Central memory CD8-positive, alpha-beta T cell (primary cell): Measurements from ENCODE around the gene OPALIN.

ENCODE experiments used
- ATAC-seq: fragments of 150-1000 bp; cut with Tn5 transposase; replicated peaks from 2 replicates; pipeline ENCODE4 v1.10.0; 2022; ENCODE audit warnings: mild to moderate bottlenecking, moderate FRiP score, moderate number of reproducible peaks; ENCODE audit not compliant: poor library complexity, severe bottlenecking; ENCODE audit errors: extremely low read depth
- DNase-seq, 2 donors: peaks; one replicate each; pipeline ENCODE4 v3.0.0; 2021; ENCODE audit warnings: low spot score in 2 of 2
- H3K27ac Mint-ChIP-seq: one replicate; pipeline ENCODE4 v1.8.0; 2022; ENCODE audit warnings: low read depth, mild to moderate bottlenecking, moderate library complexity, mixed read lengths
- H3K27me3 Mint-ChIP-seq: one replicate; pipeline ENCODE4 v1.8.0; 2022; ENCODE audit warnings: mixed read lengths
- H3K36me3 Mint-ChIP-seq: one replicate; pipeline ENCODE4 v1.8.0; 2022; ENCODE audit warnings: mild to moderate bottlenecking, moderate library complexity, mixed read lengths; ENCODE audit not compliant: insufficient read depth
- H3K4me1 Mint-ChIP-seq: one replicate; pipeline ENCODE4 v1.8.0; 2022; ENCODE audit warnings: mixed read lengths
- H3K4me3 Mint-ChIP-seq: one replicate; pipeline ENCODE4 v1.8.0; 2022; ENCODE audit warnings: mild to moderate bottlenecking, moderate library complexity, mixed read lengths
- H3K9me3 Mint-ChIP-seq: one replicate; pipeline ENCODE4 v1.8.0; 2022; ENCODE audit warnings: mixed read lengths

Gene OPALIN

DNA sequence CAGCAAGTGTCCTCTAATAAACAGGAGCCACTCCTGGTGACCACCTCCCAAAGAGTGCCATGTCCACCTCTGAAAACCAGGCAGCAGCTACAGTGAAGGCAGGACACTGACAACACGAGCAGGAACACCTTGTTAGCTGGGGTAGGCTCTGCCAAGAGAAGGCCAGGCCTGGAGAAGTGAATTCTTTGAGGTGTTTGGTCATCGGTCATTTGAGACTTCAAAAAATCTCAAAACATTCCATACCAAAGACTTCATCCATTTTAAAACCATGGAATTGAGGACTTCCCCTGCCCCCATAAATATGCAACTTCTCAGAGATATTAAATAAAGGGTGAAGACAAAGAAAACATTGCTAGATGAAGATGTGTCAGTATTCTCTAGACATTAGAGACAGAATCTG, 28.4 kb upstream of the OPALIN start:
- H3K27me3 Mint-ChIP-seq = peaks cover 38% of the 10 kb centered on the region
- no peak for DNase-seq
- H3K27ac Mint-ChIP-seq = no peak overlapping the region
- H3K4me3 Mint-ChIP-seq = no peak overlapping the region
- H3K9me3 Mint-ChIP-seq = no peaks in the 10 kb centered on the region
- ATAC-seq = no peak
- H3K36me3 Mint-ChIP-seq = peaks cover 1% of the 10 kb centered on the region
- no peaks in the 10 kb centered on the region for H3K4me1 Mint-ChIP-seq

DNA sequence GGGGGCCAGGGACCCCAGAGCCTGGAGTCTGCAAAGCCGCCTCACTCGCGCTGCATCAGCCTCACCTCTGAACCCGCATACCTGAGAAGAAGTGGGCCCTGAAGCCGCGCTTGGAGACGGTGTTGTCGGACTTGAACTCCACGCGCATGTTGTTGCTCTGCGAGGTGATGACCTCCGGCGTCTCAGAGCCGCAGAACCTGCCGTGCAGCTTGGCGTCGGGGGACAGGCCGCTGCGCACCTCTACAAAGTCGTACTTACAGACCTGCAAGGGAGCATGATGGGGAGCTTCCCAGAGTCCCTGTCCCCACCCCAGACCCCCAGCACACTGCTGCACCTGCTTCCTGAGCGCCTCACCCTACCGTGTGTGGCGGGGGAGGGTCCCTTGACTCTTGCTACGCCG, 25.7 kb upstream of the OPALIN start:
- no peak overlapping the region for H3K4me3 Mint-ChIP-seq
- H3K36me3 Mint-ChIP-seq = peaks cover 1% of the 10 kb centered on the region
- no peaks in the 10 kb centered on the region for H3K9me3 Mint-ChIP-seq
- no peaks in the 10 kb centered on the region for H3K4me1 Mint-ChIP-seq
- DNase-seq (no peak), ATAC-seq (no peak)
- H3K27ac Mint-ChIP-seq = no peak overlapping the region
- H3K27me3 Mint-ChIP-seq = peaks cover 38% of the 10 kb centered on the region

DNA sequence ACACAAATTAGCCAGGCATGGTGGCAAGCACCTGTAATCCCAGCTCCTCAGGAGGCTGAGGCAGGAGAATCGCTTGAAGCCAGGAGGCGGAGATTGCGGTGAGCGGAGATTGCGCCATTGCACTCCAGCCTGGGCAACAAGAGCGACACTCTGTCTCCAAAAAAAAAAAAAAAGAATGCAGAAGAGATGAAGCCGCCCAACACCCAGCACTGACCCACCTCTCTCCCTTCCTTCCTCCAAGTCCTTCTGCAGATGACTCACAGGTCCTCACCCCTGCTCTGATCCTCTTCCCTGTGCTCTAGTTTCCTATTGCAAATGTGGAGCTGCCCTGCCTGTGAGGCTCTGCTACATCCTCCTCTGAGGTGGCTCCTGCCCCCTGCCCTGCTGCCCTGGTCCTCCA, 22.0 kb upstream of the OPALIN start:
- Mint-ChIP-seq H3K27ac (no peak overlapping the region), H3K9me3 (no peaks in the 10 kb centered on the region)
- no peak for DNase-seq

DNA sequence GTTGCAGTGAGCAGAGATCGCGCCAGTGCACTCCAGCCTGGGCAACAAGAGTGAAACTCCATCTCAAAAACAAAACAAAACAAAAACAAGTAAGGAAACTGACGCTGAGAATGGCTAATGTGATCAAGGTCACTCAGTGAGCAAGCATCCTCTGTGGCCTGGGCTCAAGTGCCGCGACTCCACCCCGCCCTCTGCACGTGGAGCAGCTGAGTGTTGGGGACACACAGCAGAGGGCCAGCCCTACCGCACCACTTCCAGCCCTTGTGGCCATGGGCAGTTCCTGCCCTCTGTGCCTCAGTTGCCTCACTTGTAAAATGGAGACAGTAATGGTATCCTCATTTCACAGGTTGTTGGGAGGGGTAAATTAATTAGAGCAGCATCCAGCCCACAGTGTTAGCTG, 21.0 kb upstream of the OPALIN start:
- H3K36me3 Mint-ChIP-seq = no peaks in the 10 kb centered on the region
- no peak overlapping the region for H3K27ac Mint-ChIP-seq
- peaks cover 11% of the 10 kb centered on the region for H3K4me1 Mint-ChIP-seq
- H3K27me3 Mint-ChIP-seq = peaks cover 34% of the 10 kb centered on the region
- ATAC-seq = no peak
- H3K4me3 Mint-ChIP-seq = no peak overlapping the region
- no peak for DNase-seq
- no peaks in the 10 kb centered on the region for H3K9me3 Mint-ChIP-seq

More for the DNA sequence above, 22.0 kb upstream of the OPALIN start:
- H3K4me1 Mint-ChIP-seq = peaks cover under 1% of the 10 kb centered on the region
- no peaks in the 10 kb centered on the region for H3K36me3 Mint-ChIP-seq
- no peak overlapping the region for H3K4me3 Mint-ChIP-seq
- peaks cover 23% of the 10 kb centered on the region for H3K27me3 Mint-ChIP-seq
- no peak for ATAC-seq

DNA sequence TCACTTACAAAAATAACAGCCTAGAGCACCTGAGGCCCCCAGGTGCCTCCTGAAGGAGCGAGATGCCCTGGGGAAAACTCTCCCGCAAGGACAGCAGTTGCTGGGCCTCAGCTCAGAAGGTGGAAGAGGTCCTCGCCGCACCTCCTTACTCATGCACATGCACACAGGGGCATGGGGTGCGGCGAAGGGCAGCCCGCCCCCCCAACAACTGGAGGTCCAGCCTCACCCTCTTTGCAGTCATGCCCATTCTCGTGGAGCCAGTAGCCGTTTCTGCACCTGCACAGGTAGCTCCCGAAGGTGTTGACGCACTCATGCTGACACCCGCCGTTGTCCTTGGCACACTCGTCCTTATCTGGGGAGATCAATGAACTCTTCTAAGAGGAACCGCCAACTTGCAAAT, 19.9 kb upstream of the OPALIN start:
- DNase-seq (no peak), ATAC-seq (no peak)
- H3K4me1 Mint-ChIP-seq = peaks cover 16% of the 10 kb centered on the region
- no peaks in the 10 kb centered on the region for H3K36me3 Mint-ChIP-seq
- H3K27ac Mint-ChIP-seq = no peak overlapping the region
- H3K4me3 Mint-ChIP-seq = no peak overlapping the region
- H3K27me3 Mint-ChIP-seq = peaks cover 35% of the 10 kb centered on the region
- no peaks in the 10 kb centered on the region for H3K9me3 Mint-ChIP-seq

DNA sequence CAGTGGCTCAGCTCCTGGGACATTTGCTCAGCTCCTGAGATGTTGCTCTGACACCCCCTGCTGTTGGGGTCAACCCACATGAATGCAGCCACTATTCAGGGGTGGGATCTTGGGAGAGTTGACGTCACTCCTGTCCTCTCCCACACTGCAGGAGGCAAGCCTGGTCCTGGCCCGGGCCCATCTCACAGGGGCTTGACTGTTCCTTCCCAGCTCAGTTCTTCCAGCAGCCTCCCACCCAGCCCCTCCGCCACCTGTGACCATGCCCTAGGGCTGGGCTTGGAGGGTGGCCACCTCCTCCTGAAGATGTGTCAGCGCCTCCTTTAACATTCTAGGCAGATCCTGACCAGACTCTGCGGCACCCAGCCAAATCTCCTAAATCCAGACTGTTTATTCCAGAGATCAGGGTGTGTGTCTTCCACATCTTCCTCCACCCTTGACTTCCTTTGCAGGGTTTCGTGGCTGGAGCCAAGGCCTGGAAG, 19.1 kb upstream of the OPALIN start:
- ATAC-seq (no peak), DNase-seq (no peak)
- Mint-ChIP-seq H3K27ac (no peak overlapping the region), H3K9me3 (no peaks in the 10 kb centered on the region), H3K27me3 (peaks cover 40% of the 10 kb centered on the region), H3K4me1 (peaks cover 16% of the 10 kb centered on the region), H3K36me3 (no peaks in the 10 kb centered on the region), H3K4me3 (no peak overlapping the region)

DNA sequence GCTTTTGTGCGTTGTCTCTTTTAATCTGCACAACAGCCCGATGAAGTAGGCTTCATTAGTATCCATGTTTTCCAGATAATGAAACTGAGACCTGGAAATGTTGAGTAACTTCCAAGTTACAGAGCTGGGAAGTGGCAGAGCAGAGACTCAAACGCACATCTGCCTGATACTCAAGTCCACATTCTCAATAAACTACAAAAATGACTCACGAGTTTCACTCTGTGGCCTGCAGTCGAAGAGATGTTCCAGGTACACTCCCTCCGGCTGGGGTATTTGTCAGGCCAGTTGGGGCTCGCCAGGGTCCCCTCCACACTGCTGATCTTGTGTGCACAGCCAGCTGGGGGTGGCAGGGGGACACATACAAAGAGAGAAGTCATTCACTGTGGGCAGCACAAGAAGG, 17.7 kb upstream of the OPALIN start:
- DNase-seq (no peak), ATAC-seq (no peak)
- Mint-ChIP-seq H3K27me3 (peaks cover 47% of the 10 kb centered on the region), H3K36me3 (no peaks in the 10 kb centered on the region), H3K9me3 (no peaks in the 10 kb centered on the region), H3K4me3 (no peak overlapping the region), H3K4me1 (peaks cover 16% of the 10 kb centered on the region), H3K27ac (no peak overlapping the region)

DNA sequence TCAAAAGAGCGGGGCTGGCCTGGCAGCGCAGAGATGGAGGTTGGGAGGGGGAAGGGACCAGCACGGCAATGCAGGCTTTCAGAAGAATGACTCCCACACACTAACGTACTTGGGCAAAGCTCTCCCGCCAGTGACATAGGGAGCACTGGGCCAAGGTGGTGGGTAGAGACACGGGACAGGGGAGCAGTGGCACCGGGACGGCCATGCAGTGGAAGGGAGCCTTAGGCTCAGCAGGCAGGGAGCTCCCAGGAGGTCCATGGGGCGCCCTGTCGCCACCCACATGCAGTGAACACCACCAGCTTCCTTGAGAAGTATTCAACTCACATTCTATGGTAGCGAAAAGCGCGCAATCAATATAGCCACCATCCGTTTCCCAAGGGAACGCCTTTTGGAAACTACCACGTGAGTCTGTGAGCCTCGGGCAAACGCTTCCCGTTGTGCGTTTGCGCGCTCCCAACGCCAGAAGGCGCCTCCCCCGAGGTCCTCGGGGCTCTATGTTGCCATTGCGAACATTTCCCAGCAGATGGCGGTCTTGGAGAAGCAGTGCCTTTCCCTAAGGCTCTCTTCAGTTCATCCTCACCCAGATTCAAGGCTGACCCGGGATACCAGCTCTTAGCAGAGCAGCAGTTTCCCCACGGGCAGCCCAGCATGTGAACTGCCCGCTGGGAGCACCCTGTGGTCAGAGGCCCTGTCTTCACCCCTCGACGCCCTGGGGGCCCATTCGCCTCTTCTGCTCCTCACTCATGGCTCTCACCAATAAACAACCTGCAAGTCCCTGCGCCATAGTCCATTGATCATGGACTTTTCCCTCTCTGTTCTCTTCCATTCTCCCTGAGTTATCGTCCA, 16.4 kb upstream of the OPALIN start:
- peak overlapping the region; percentile 60 for H3K4me3 Mint-ChIP-seq
- H3K4me1 Mint-ChIP-seq = peaks cover 16% of the 10 kb centered on the region
- H3K27ac Mint-ChIP-seq = no peak overlapping the region
- peaks cover 3% of the 10 kb centered on the region for H3K36me3 Mint-ChIP-seq
- H3K9me3 Mint-ChIP-seq = no peaks in the 10 kb centered on the region
- DNase-seq = peak; percentile 41 to 56
- peak; percentile 61 for ATAC-seq
- peaks cover 47% of the 10 kb centered on the region for H3K27me3 Mint-ChIP-seq

DNA sequence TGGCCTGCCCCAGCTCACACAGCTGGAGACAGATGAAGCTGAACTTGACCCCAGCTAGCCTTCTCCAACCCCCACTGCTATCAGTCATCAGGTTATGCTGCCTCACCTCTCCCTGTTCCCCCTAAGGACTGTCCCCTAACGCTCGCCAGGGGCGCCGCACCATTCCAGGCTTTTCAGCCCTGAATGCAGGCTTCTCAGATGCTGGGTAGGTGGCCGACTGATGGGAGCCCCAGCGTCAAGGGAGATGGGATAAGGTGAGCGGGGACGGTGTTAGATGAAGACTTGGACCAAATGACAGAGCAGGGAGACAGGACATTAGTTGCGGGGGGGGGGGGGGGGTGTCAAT, 15.8 kb upstream of the OPALIN start:
- DNase-seq = no peak
- peak overlapping the region; percentile 60 for H3K4me3 Mint-ChIP-seq
- no peak for ATAC-seq
- H3K27ac Mint-ChIP-seq = no peak overlapping the region
- peaks cover 47% of the 10 kb centered on the region for H3K27me3 Mint-ChIP-seq
- peaks cover 3% of the 10 kb centered on the region for H3K36me3 Mint-ChIP-seq
- H3K9me3 Mint-ChIP-seq = no peaks in the 10 kb centered on the region
- peaks cover 16% of the 10 kb centered on the region for H3K4me1 Mint-ChIP-seq

DNA sequence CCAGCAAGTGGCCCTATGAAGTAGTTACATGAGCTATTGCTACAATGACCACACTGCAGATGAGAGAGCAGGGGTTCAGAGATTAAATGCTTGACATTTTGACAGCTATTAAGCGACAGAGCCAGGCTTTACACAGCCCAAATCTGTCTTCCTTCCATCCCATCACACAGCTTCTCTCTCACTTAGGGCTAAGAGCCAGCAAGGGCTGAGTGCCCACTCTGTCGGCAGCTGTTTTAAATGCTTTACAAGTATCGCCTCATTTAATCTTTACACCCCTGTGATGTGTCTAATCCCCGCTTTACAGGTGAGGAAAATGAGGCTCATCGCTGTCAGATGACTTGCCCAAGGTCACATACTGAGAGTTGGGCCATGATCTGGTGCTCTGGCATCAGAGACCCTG, 15.2 kb upstream of the OPALIN start:
- Mint-ChIP-seq H3K36me3 (peaks cover 3% of the 10 kb centered on the region), H3K4me1 (peaks cover 16% of the 10 kb centered on the region), H3K4me3 (peak overlapping the region; percentile 60), H3K27ac (no peak overlapping the region), H3K9me3 (no peaks in the 10 kb centered on the region), H3K27me3 (peaks cover 47% of the 10 kb centered on the region)
- DNase-seq (no peak), ATAC-seq (no peak)

DNA sequence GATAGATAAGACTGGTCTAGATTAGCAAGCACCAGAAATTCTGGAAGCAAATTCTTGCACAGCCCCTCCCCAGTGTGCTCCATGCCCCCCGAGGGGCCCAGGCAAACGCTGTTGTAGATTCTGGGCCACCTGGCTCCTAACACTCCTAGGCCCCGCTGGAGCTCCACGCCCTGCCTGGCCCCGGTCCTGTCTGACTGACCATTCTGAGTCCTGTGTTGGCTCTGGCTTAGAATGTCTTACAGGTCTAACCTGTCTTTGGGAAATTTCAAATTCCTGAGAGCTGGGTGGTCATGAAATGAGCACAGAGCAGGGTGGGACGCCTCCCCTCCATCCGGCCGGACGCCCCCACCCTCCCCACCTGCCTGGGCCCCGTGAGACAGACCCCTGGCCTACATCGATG, 12.6 kb upstream of the OPALIN start:
- Mint-ChIP-seq H3K4me1 (peaks cover 16% of the 10 kb centered on the region), H3K27ac (no peak overlapping the region), H3K9me3 (no peaks in the 10 kb centered on the region), H3K4me3 (no peak overlapping the region), H3K36me3 (peaks cover 3% of the 10 kb centered on the region), H3K27me3 (peaks cover 47% of the 10 kb centered on the region)
- DNase-seq (no peak), ATAC-seq (no peak)

DNA sequence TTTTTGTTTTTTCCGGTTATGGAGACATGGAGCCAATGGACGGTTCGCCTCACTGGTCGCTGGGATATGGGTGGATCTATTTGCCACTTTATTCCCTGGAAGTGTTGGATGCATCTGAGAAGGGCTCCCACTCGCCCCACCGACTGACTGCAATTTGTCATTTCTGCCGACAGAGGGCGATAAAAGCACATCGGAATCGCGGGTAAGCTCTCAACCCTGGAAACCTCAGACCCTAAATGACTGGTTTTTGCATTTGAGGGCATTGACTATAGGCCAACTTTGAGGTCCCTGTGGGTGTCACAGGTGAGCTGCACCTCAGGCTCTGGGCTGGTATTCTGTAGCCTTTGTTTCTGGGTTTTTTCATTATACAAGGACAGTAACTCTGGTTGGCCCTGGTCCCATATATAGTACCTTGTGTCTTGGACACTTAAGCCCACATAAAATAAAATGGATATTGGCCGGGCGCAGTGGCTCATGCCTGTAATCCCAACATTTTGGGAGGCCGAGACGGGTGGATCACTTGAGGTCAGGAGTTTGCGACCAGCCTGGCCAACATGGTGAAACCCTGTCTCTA, 11.9 kb upstream of the OPALIN start:
- no peak overlapping the region for H3K4me3 Mint-ChIP-seq
- H3K4me1 Mint-ChIP-seq = peaks cover 14% of the 10 kb centered on the region
- peaks cover 3% of the 10 kb centered on the region for H3K36me3 Mint-ChIP-seq
- DNase-seq = peak in 1 of 2 donors; percentile 35
- no peaks in the 10 kb centered on the region for H3K9me3 Mint-ChIP-seq
- no peak overlapping the region for H3K27ac Mint-ChIP-seq
- H3K27me3 Mint-ChIP-seq = peaks cover 42% of the 10 kb centered on the region
- ATAC-seq = no peak

DNA sequence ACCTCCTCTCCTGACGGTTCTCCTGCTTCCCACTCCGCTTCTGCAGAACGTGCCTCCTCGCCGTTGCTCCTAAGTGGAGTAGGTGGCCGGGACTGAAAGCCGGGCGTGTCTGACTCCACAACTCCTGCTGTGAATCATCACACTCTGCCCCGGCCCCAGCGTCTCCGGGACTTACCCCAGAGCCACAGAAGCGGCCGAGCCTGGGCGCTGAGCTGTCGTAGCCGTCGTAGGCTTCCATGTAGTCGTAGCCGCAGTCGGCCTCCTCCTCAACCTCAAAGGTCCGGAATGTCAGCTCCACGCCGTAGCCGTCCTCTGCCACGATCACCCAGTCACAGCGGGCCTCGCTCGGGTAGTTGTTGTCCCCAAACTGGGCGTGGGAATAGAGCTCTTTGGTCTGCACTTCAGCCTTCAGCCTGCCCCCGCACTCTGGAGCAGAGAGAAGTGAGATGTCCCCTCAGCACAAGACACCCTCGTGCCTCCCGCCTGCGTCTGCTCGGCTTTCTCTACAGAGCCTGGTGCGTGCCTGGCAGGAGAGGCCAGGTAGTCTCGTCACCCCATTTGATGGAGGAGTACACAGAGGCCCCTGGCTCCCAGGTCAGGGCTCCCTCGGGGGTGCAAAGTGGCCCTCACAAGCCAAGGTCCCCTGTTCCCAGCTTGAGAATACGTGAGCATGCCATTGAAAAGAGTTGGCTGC, 11.2 kb upstream of the OPALIN start:
- no peaks in the 10 kb centered on the region for H3K9me3 Mint-ChIP-seq

More for the DNA sequence above, 11.2 kb upstream of the OPALIN start:
- Mint-ChIP-seq H3K4me1 (peaks cover 8% of the 10 kb centered on the region), H3K36me3 (peaks cover 3% of the 10 kb centered on the region), H3K27me3 (peaks cover 36% of the 10 kb centered on the region), H3K27ac (no peak overlapping the region), H3K4me3 (no peak overlapping the region)
- ATAC-seq (no peak), DNase-seq (no peak)
